ENCODE measurements around the gene SUPT3H. TPM values are rescaled to one million over a fixed set of nuclear protein-coding genes. Genes with fewer than 3 reads are reported as not detected.

Gene SUPT3H
- polyA plus RNA-seq, 1 experiment, result 8.7 TPM

GRCh38 chr6:44804546-44805159, 573.1 kb downstream of the SUPT3H start:
- Histone ChIP-seq H3K9me3 (ENCODE audit: control insufficient read depth, insufficient read depth, low read length) (no peaks in the 10 kb centered on the region), H3K27ac (ENCODE audit: low read depth, low read length) (no peak overlapping the region), H3K4me3 (ENCODE audit: low read depth, low read length) (no peak overlapping the region), H3K27me3 (ENCODE audit: control insufficient read depth, insufficient read depth, low read length) (peaks cover 14% of the 10 kb centered on the region)
- no peak for TF ChIP-seq CTCF (IDR thresholded peaks at IDR 0.05; ENCODE audit: low read depth, low read length)
- no peak for DNase-seq (ENCODE audit: low read depth, low spot score)
- CTCF ChIA-PET, result no interaction called here
- POLR2A ChIA-PET, result interaction anchor here (0.7 kb wide), 1 partner anchor 1141 kb away, joined by 3 read pairs; no protein-coding TSS in a partner anchor

GRCh38 chr6:44804016-44804415, 573.7 kb downstream of the SUPT3H start:
- DNase-seq (ENCODE audit: low read depth, low spot score), result no peak
- Histone ChIP-seq H3K27me3 (ENCODE audit: control insufficient read depth, insufficient read depth, low read length) (peaks cover 14% of the 10 kb centered on the region), H3K4me3 (ENCODE audit: low read depth, low read length) (no peak overlapping the region), H3K27ac (ENCODE audit: low read depth, low read length) (no peak overlapping the region), H3K9me3 (ENCODE audit: control insufficient read depth, insufficient read depth, low read length) (no peaks in the 10 kb centered on the region)
- POLR2A ChIA-PET, result no interaction called here
- CTCF ChIA-PET, result no interaction called here
- TF ChIP-seq CTCF (IDR thresholded peaks at IDR 0.05; ENCODE audit: low read depth, low read length), result no peak

GRCh38 chr6:44800784-44801592, 576.7 kb downstream of the SUPT3H start:
- Histone ChIP-seq H3K27me3 (ENCODE audit: control insufficient read depth, insufficient read depth, low read length) (peaks cover 26% of the 10 kb centered on the region), H3K4me3 (ENCODE audit: low read depth, low read length) (no peak overlapping the region), H3K9me3 (ENCODE audit: control insufficient read depth, insufficient read depth, low read length) (no peaks in the 10 kb centered on the region), H3K27ac (ENCODE audit: low read depth, low read length) (no peak overlapping the region)
- CTCF ChIA-PET, result interaction anchor here (1.0 to 1.4 kb wide), 2 partner anchors 326 to 1130 kb away, joined by 3 to 7 read pairs; no protein-coding TSS in a partner anchor
- POLR2A ChIA-PET, result no interaction called here
- no peak for DNase-seq (ENCODE audit: low read depth, low spot score)
- TF ChIP-seq CTCF (IDR thresholded peaks at IDR 0.05; ENCODE audit: low read depth, low read length), result no peak

GRCh38 chr6:44800171-44800783, 577.5 kb downstream of the SUPT3H start:
- POLR2A ChIA-PET, result no interaction called here
- CTCF ChIA-PET, result interaction anchor here (0.6 to 1.4 kb wide), 3 partner anchors 136 to 1131 kb away, joined by 3 to 7 read pairs (median 3); no protein-coding TSS in a partner anchor

More at GRCh38 chr6:44800171-44800783, 577.5 kb downstream of the SUPT3H start:
- TF ChIP-seq CTCF (IDR thresholded peaks at IDR 0.05; ENCODE audit: low read depth, low read length), result no peak
- Histone ChIP-seq H3K27me3 (ENCODE audit: control insufficient read depth, insufficient read depth, low read length) (peaks cover 29% of the 10 kb centered on the region), H3K27ac (ENCODE audit: low read depth, low read length) (no peak overlapping the region), H3K4me3 (ENCODE audit: low read depth, low read length) (no peak overlapping the region), H3K9me3 (ENCODE audit: control insufficient read depth, insufficient read depth, low read length) (no peaks in the 10 kb centered on the region)
- no peak for DNase-seq (ENCODE audit: low read depth, low spot score)

Measured in AG04450 (cell line).